VCaP (cell line): ENCODE data around the gene ACSL3.

Source experiments
- H3K27ac ChIP-seq: fragments of 450-650 bp; 2 replicates; pipeline ENCODE4 v1.5.1; 2017
- CTCF ChIP-seq: fragments of 450-650 bp; conservative IDR thresholded peaks from 2 replicates; pipeline ENCODE4 v1.5.1; 2017; ENCODE audit warnings: mild to moderate bottlenecking, moderate library complexity

The ACSL3 gene

GRCh38 chr2:222859786-222860612 is 837 bp upstream of the ACSL3 start:
- no peak for TF ChIP-seq CTCF
- H3K27ac ChIP-seq: peak overlapping the region; percentile 94

GRCh38 chr2:222861411-222862105 is 722 bp downstream of the ACSL3 start:
- TF ChIP-seq CTCF: peak; percentile 25; the same call in 1 of the 2 replicates
- H3K27ac ChIP-seq: peak overlapping the region; percentile 94

DNA sequence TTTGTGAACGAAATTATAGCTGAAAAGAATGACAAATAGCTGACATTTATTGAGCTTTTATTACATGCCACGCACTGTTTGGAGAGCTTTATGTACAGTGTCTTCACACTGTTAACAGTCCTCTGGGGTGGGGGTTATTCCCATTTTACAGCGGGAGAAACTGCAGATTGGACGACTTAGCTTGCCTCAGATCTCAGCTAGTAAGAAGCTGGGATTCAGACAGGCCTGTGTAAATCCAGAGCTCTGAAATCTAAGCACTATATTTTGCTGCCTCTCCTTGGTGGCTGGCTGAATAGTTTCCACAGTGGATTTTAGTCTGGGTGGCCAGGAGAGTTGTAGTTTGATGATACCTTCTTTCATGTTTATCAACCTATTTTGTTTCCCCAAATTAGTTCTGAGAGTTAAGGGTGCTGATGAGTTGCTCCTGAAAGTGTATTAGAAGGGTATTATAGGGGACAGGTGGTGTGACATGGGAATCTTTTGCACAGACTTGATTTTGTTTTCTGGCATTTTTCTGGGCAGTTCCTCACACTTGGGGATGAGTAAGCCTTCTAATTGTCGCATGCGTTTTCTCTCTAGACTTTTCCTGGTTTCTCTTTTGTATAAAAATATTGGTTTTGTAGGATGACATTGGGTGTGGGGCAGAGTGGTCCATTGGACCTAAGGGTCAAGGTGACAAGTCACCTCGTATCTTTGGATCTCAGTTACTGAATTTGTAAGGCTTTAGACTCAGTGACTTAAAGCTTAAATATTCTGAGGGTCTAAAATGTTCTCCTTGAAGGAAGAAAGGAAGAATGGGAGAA is 1.5 kb downstream of the ACSL3 start:
- peak overlapping the region; percentile 94 for H3K27ac ChIP-seq
- peak; percentile 55 for TF ChIP-seq CTCF

- peak overlapping the region; percentile 94 for H3K27ac ChIP-seq
Measured at GRCh38 chr2:222862909-222863544, 2.2 kb downstream of the ACSL3 start.

GRCh38 chr2:222864296-222864695 is 3.5 kb downstream of the ACSL3 start:
- no peak for TF ChIP-seq CTCF
- H3K27ac ChIP-seq: peak overlapping the region; percentile 94; the same call in 1 of the 2 replicates

More at GRCh38 chr2:222862909-222863544, 2.2 kb downstream of the ACSL3 start:
- no peak for TF ChIP-seq CTCF

DNA sequence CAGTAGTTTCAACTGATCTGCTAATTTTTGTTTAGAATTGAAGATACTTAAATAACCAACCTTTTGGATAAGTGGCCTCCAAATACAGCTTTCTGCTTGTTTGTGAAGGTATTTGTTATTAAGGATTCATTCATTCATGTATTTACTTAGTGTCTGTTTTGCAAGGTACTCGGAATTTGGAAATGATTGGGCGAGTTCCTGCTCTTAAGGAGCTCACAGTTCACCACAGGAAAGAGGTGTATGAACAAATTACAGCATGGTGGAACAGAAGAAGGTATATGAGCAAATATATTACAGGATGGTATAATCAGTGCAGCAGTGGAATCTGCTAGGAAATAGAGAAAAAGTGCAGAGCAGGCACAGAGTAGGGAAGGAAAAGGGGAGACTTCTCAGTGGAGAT is 4.5 kb downstream of the ACSL3 start:
- TF ChIP-seq CTCF: no peak
- peak overlapping the region; percentile 18; the same call in 1 of the 2 replicates for H3K27ac ChIP-seq
